H9 (cell line): ENCODE results near the gene GLB1L. TPM values are rescaled to one million over a fixed set of nuclear protein-coding genes. Genes with fewer than 3 reads are reported as not detected.

Experiments
- DNase-seq: peaks from one replicate; pipeline ENCODE4 v3.0.0-alpha.2; 2017
- H2AFZ ChIP-seq: one replicate; pipeline ENCODE4 v1.6.1; 2013; ENCODE audit warnings: mild to moderate bottlenecking, low read length, control low read depth, moderate library complexity
- H2AK5ac ChIP-seq: 2 replicates; pipeline ENCODE4 v1.6.1; 2013; ENCODE audit warnings: low read length, control low read depth, mixed read lengths; ENCODE audit not compliant: insufficient read length
- H2BK120ac ChIP-seq: one replicate; pipeline ENCODE4 v1.6.1; 2013; ENCODE audit warnings: low read depth, mild to moderate bottlenecking, low read length, control low read depth, inconsistent platforms; ENCODE audit not compliant: poor library complexity, severe bottlenecking
- H2BK12ac ChIP-seq: 2 replicates; pipeline ENCODE4 v1.6.1; 2013; ENCODE audit warnings: low read length, control low read depth, mixed read lengths, low read depth; ENCODE audit not compliant: insufficient read length
- H2BK15ac ChIP-seq: 2 replicates; pipeline ENCODE4 v1.6.1; 2013; ENCODE audit warnings: low read depth, low read length, control low read depth
- H2BK20ac ChIP-seq: one replicate; pipeline ENCODE4 v1.6.1; 2013; ENCODE audit warnings: low read depth, mild to moderate bottlenecking, low read length, control low read depth, inconsistent platforms; ENCODE audit not compliant: poor library complexity, severe bottlenecking
- H2BK5ac ChIP-seq: 2 replicates; pipeline ENCODE4 v1.6.1; 2013; ENCODE audit warnings: low read length, control low read depth, mixed read lengths; ENCODE audit not compliant: insufficient read length
- H3K14ac ChIP-seq: 2 replicates; pipeline ENCODE4 v1.6.1; 2013; ENCODE audit warnings: low read length, control low read depth; ENCODE audit not compliant: insufficient read depth
- H3K18ac ChIP-seq: 2 replicates; pipeline ENCODE4 v1.6.1; 2013; ENCODE audit warnings: low read depth, mild to moderate bottlenecking, mixed read lengths, low read length, control low read depth; ENCODE audit not compliant: insufficient read length
- H3K23ac ChIP-seq: 2 replicates; pipeline ENCODE4 v1.6.1; 2013; ENCODE audit warnings: low read length, control low read depth, mixed read lengths, low read depth; ENCODE audit not compliant: insufficient read length
- H3K23me2 ChIP-seq: 2 replicates; pipeline ENCODE4 v1.6.1; 2013; ENCODE audit warnings: low read depth, mild to moderate bottlenecking, mixed read lengths, low read length, control low read depth; ENCODE audit not compliant: insufficient read length, poor library complexity, severe bottlenecking
- H3K27ac ChIP-seq: 2 replicates; pipeline ENCODE4 v1.5.1; 2013; ENCODE audit warnings: low read length, control low read depth, mixed read lengths, low read depth; ENCODE audit not compliant: insufficient read length
- H3K27me3 ChIP-seq: 2 replicates; pipeline ENCODE4 v1.6.1; 2013; ENCODE audit warnings: low read length, control low read depth, inconsistent platforms; ENCODE audit not compliant: insufficient read depth
- H3K4ac ChIP-seq: 2 replicates; pipeline ENCODE4 v1.6.1; 2013; ENCODE audit warnings: low read depth, mild to moderate bottlenecking, control low read depth, inconsistent platforms, low read length, moderate library complexity
- H3K4me1 ChIP-seq: 2 replicates; pipeline ENCODE4 v1.6.1; 2013; ENCODE audit warnings: low read length, control low read depth, inconsistent platforms; ENCODE audit not compliant: insufficient read depth
- H3K4me2 ChIP-seq: 2 replicates; pipeline ENCODE4 v1.6.1; 2013; ENCODE audit warnings: low read length, control low read depth, mixed read lengths; ENCODE audit not compliant: insufficient read length, insufficient read depth
- H3K56ac ChIP-seq: 2 replicates; pipeline ENCODE4 v1.6.1; 2013; ENCODE audit warnings: low read depth, mild to moderate bottlenecking, mixed read lengths, low read length, control low read depth; ENCODE audit not compliant: insufficient read length
- H3K79me1 ChIP-seq: 2 replicates; pipeline ENCODE4 v1.6.1; 2013; ENCODE audit warnings: low read depth, mild to moderate bottlenecking, moderate library complexity, low read length, control low read depth, inconsistent platforms; ENCODE audit not compliant: insufficient read depth, poor library complexity, severe bottlenecking
- H3K79me2 ChIP-seq: 2 replicates; pipeline ENCODE4 v1.6.1; 2013; ENCODE audit warnings: low read length, control low read depth, inconsistent platforms; ENCODE audit not compliant: insufficient read depth
- H3K9ac ChIP-seq: 2 replicates; pipeline ENCODE4 v1.6.1; 2013; ENCODE audit warnings: low read length, control low read depth, mixed read lengths; ENCODE audit not compliant: insufficient read length; ENCODE audit errors: extremely low read depth
- H3K9me3 ChIP-seq: one replicate; pipeline ENCODE4 v1.6.1; 2013; ENCODE audit warnings: low read depth, low read length, inconsistent platforms; ENCODE audit not compliant: control insufficient read depth
- H3T11ph ChIP-seq: one replicate; pipeline ENCODE4 v1.6.1; 2013; ENCODE audit warnings: mild to moderate bottlenecking, low read length, control low read depth, inconsistent platforms
- H4K20me1 ChIP-seq: one replicate; pipeline ENCODE4 v1.6.1; 2013; ENCODE audit not compliant: control insufficient read depth, insufficient read length, insufficient read depth
- H4K5ac ChIP-seq: 2 replicates; pipeline ENCODE4 v1.6.1; 2013; ENCODE audit warnings: low read depth, mild to moderate bottlenecking, mixed read lengths, low read length, control low read depth; ENCODE audit not compliant: insufficient read length
- H4K8ac ChIP-seq: replicated peaks from 2 replicates; pipeline ENCODE4 v1.6.1; 2013; ENCODE audit warnings: low read length, control low read depth, mixed read lengths, low read depth; ENCODE audit not compliant: insufficient read length
- H4K91ac ChIP-seq: 2 replicates; pipeline ENCODE4 v1.6.1; 2013; ENCODE audit warnings: low read depth, mild to moderate bottlenecking, moderate library complexity, mixed read lengths, low read length, control low read depth; ENCODE audit not compliant: insufficient read length
- H3K27ac Mint-ChIP-seq, 3 experiments: 2 replicates in 2 of 3; 3 replicates in 1 of 3; pipeline ENCODE4 v1.8.0; 2020 to 2021; ENCODE audit warnings: mixed read lengths in 3 of 3, mild to moderate bottlenecking in 1 of 3, moderate library complexity in 1 of 3
- H3K27me3 Mint-ChIP-seq: 2 replicates; pipeline ENCODE4 v1.8.0; 2021; ENCODE audit warnings: low read depth, mild to moderate bottlenecking, moderate library complexity, mixed read lengths
- H3K36me3 Mint-ChIP-seq, 3 experiments: 2 replicates in 2 of 3; 3 replicates in 1 of 3; pipeline ENCODE4 v1.8.0; 2020 to 2021; ENCODE audit warnings: low read depth in 3 of 3, mixed read lengths in 3 of 3; ENCODE audit not compliant: insufficient read depth in 1 of 3
- H3K4me1 Mint-ChIP-seq, 2 experiments: 2 replicates each; pipeline ENCODE4 v1.8.0; 2020; ENCODE audit warnings: mixed read lengths in 2 of 2
- H3K4me3 Mint-ChIP-seq, 2 experiments: 2 replicates in 1 of 2; 3 replicates in 1 of 2; pipeline ENCODE4 v1.8.0; 2020 to 2021; ENCODE audit warnings: mild to moderate bottlenecking in 2 of 2, mixed read lengths in 2 of 2, moderate library complexity in 1 of 2
- H3K9me3 Mint-ChIP-seq, 2 experiments: 2 replicates in 1 of 2; 3 replicates in 1 of 2; pipeline ENCODE4 v1.8.0; 2020; ENCODE audit warnings: mild to moderate bottlenecking in 2 of 2, mixed read lengths in 2 of 2, moderate library complexity in 1 of 2
- CTCF ChIP-seq: fragments of 200-600 bp; sonication (generic); conservative IDR thresholded peaks from 3 replicates; pipeline ENCODE4 v1.8.0; 2021; ENCODE audit warnings: antibody characterized with exemption, mild to moderate bottlenecking
- WGBS: extraction: QIAGEN DNeasy Blood & Tissue Kit; methylation state at CpG from one replicate; pipeline ENCODE4 v1.1.7; 2013; ENCODE audit warnings: missing lambda C conversion rate, low lambda C conversion rate, mixed read lengths; ENCODE audit not compliant: insufficient read length; ENCODE audit errors: extremely low coverage; 5-methylcytosine and 5-hydroxymethylcytosine counted together
- total RNA-seq: library from RNA; stranded (reverse); gene quantifications from 2 replicates; pipeline ENCODE4 v1.2.1, GENCODE V29; 2021

Gene GLB1L
- total RNA-seq, 1 experiment from 2014 or later = 6.5 TPM

- no peak overlapping the region; a peak in 1 of 5 replicates for H3K4me3 Mint-ChIP-seq
- H3K27me3 ChIP-seq = no peaks in the 10 kb centered on the region; the same call in 1 of the 2 replicates
- no peak overlapping the region for H3K27ac ChIP-seq
- H2BK15ac ChIP-seq = no peak overlapping the region
- no peak overlapping the region for H3K9ac ChIP-seq
- H3K56ac ChIP-seq = no peak overlapping the region
- WGBS = no CpG with 5 or more reads among the region's 7 CpGs
- H2BK20ac ChIP-seq = no peak overlapping the region
- DNase-seq = no peak
- no peak overlapping the region for H2AFZ ChIP-seq
- no peak overlapping the region for H2BK12ac ChIP-seq
- no peak overlapping the region for H3K4me2 ChIP-seq
- H2BK120ac ChIP-seq = no peak overlapping the region
- no peak overlapping the region for H4K8ac ChIP-seq
- H3K23ac ChIP-seq = no peak overlapping the region
- no peaks in the 10 kb centered on the region; a peak in 1 of 5 replicates for H3K9me3 Mint-ChIP-seq
- H4K20me1 ChIP-seq = no peaks in the 10 kb centered on the region
- H3K36me3 Mint-ChIP-seq = peaks cover 9 to 24% (median 23%) of the 10 kb centered on the region in 3 experiments; a peak in 6 of 7 replicates
- no peak for TF ChIP-seq CTCF
- H3K18ac ChIP-seq = no peak overlapping the region
- no peak overlapping the region for H3T11ph ChIP-seq
- H3K4me1 Mint-ChIP-seq = peaks cover 33 to 43% of the 10 kb centered on the region in 2 experiments
- H4K5ac ChIP-seq = no peak overlapping the region
- no peak overlapping the region for H3K14ac ChIP-seq
- no peaks in the 10 kb centered on the region for H3K9me3 ChIP-seq
- peaks cover 36% of the 10 kb centered on the region for H3K27me3 Mint-ChIP-seq
- H3K23me2 ChIP-seq = peaks cover 20% of the 10 kb centered on the region
- H2BK5ac ChIP-seq = no peak overlapping the region
- H2AK5ac ChIP-seq = no peak overlapping the region
- H4K91ac ChIP-seq = no peak overlapping the region
- no peaks in the 10 kb centered on the region for H3K79me2 ChIP-seq
- no peak overlapping the region for H3K4ac ChIP-seq
- H3K79me1 ChIP-seq = no peaks in the 10 kb centered on the region
- H3K27ac Mint-ChIP-seq = peak overlapping the region; percentile 65 to 85 (median 81); a peak in 5 of 7 replicates
- peaks cover 5% of the 10 kb centered on the region for H3K4me1 ChIP-seq
Measured at GRCh38 chr2:219249203-219249980, 4.1 kb upstream of the GLB1L start.
